K562 (cell line): ENCODE data around the gene TMCC1. TPM values are rescaled to one million over a fixed set of nuclear protein-coding genes. Genes with fewer than 3 reads are reported as not detected.
A peak's percentile ranks its signal among the peaks of the same experiment; 100 is the strongest.

Experiments used
- ATAC-seq: fragments of 200-7000 bp; cut with Tn5 transposase; 3 replicates; pipeline ENCODE4 v1.9.1; 2020; ENCODE audit warnings: moderate library complexity
- BruUV-seq: library from RNA; stranded (reverse); fragments of 400-500 nt; replicated peaks from 2 replicates; lab custom pipeline; 2021; lab: Mats Ljungman, UMichigan
- CTCF ChIA-PET: fragments of 300-600 bp; formaldehyde crosslinking; extraction: SDS; loops from one replicate; lab custom pipeline; 2021; ENCODE audit warnings: low intra/inter-chr PET ratio; lab: Yijun Ruan, JAX
- POLR2A ChIA-PET: fragments of 300-600, 350-650 bp; sonication (Branson Sonifier 250); formaldehyde crosslinking; extraction: SDS; loops from one replicate; lab custom pipeline; 2021; ENCODE audit warnings: antibody characterized with exemption, inconsistent platforms; lab: Yijun Ruan, JAX
- DNase-seq, 4 experiments: peaks; one replicate each; pipeline versions ENCODE4 v3.0.0 to v3.0.0-alpha.2; 2011 to 2018; ENCODE audit warnings: low spot score in 3 of 4, mixed read lengths in 3 of 4; ENCODE audit errors: extremely low read depth in 1 of 4
- FAIRE-seq: peaks from 2 replicates; lab custom pipeline; 2011; peaks lifted over from hg19 to GRCh38; lab: Jason Lieb, UNC
- H2AFZ ChIP-seq: 2 replicates; pipeline ENCODE4 v1.6.0; 2011; ENCODE audit warnings: low read depth, low read length, control low read depth, inconsistent platforms
- H3K27ac ChIP-seq: fragments of 200-600 bp; 3 replicates; pipeline ENCODE4 v1.8.0; 2011; ENCODE audit warnings: low read depth, mild to moderate bottlenecking, control low read depth, inconsistent platforms, low read length, moderate library complexity, mixed read lengths; ENCODE audit errors: extremely low read depth
- H3K27me3 ChIP-seq, 2 experiments: fragments of 300-600 bp in 1 of 2; 2 replicates in 1 of 2; 3 replicates in 1 of 2; pipeline versions ENCODE4 v1.6.0 to v1.8.0; 2011; ENCODE audit warnings: inconsistent platforms in 2 of 2, low read length in 2 of 2, mild to moderate bottlenecking in 1 of 2, mixed read lengths in 1 of 2, moderate library complexity in 1 of 2; ENCODE audit not compliant: control insufficient read depth in 2 of 2, insufficient read depth in 2 of 2
- H3K36me3 ChIP-seq: fragments of 300-600 bp; 3 replicates; pipeline ENCODE4 v1.8.0; 2011; ENCODE audit warnings: mild to moderate bottlenecking, low read length, inconsistent platforms; ENCODE audit not compliant: control insufficient read depth, insufficient read depth
- H3K4me1 ChIP-seq, 2 experiments: fragments of 200-600 bp in 1 of 2; replicated peaks in 1 of 2; 2 replicates in 1 of 2; 3 replicates in 1 of 2; pipeline versions ENCODE4 v1.5.1 to v1.8.0; 2011; ENCODE audit warnings: inconsistent platforms in 2 of 2, low read length in 2 of 2, mild to moderate bottlenecking in 1 of 2, mixed read lengths in 1 of 2, moderate library complexity in 1 of 2; ENCODE audit not compliant: control insufficient read depth in 2 of 2, insufficient read depth in 2 of 2
- H3K4me2 ChIP-seq: 2 replicates; pipeline ENCODE4 v1.6.1; 2011; ENCODE audit warnings: low read length, control low read depth, inconsistent platforms, mixed read lengths; ENCODE audit not compliant: insufficient read depth
- H3K4me3 ChIP-seq: fragments of 200-600 bp; sonication (generic), shearing (Covaris generic); 2 replicates; pipeline ENCODE4 v1.5.1; 2016; ENCODE audit warnings: control low read depth, inconsistent platforms
- H3K79me2 ChIP-seq: fragments of 200-600 bp; 3 replicates; pipeline ENCODE4 v1.8.0; 2011; ENCODE audit warnings: low read length, inconsistent platforms; ENCODE audit not compliant: control insufficient read depth, insufficient read depth
- H3K9ac ChIP-seq, 2 experiments: 2 replicates each; pipeline versions ENCODE4 v1.6.0 to v1.6.1; 2011; ENCODE audit warnings: low read depth in 2 of 2, low read length in 2 of 2, control low read depth in 1 of 2, inconsistent platforms in 1 of 2, mild to moderate bottlenecking in 1 of 2, mixed read lengths in 1 of 2; ENCODE audit not compliant: insufficient read depth in 1 of 2
- H3K9me1 ChIP-seq: one replicate; pipeline ENCODE4 v1.6.0; 2011; ENCODE audit warnings: inconsistent platforms, mild to moderate bottlenecking, low read length, moderate library complexity; ENCODE audit not compliant: control insufficient read depth, insufficient read depth
- H3K9me3 ChIP-seq: replicated peaks from 2 replicates; pipeline ENCODE4 v1.5.1; 2011; ENCODE audit warnings: low read depth, low read length, inconsistent platforms; ENCODE audit not compliant: control insufficient read depth, insufficient read depth
- H4K20me1 ChIP-seq: replicated peaks from 2 replicates; pipeline ENCODE4 v1.6.1; 2011; ENCODE audit warnings: low read length, inconsistent platforms, mixed read lengths; ENCODE audit not compliant: control insufficient read depth, insufficient read depth
- ADNP ChIP-seq: fragments of 200-800 bp; sonication (Bioruptor generic); IDR thresholded peaks from 2 replicates; pipeline ENCODE4 v1.6.1; 2016; ENCODE audit warnings: missing genetic modification characterization, missing compliant biosample characterization
- BCOR ChIP-seq: fragments of 450-650 bp; IDR thresholded peaks from 2 replicates; pipeline ENCODE4 v1.6.1; 2016
- BHLHE40 ChIP-seq: IDR thresholded peaks from 2 replicates; pipeline ENCODE4 v1.6.1; 2011; ENCODE audit warnings: low read length, improper control_type of control experiment
- GATA2 ChIP-seq: sonication (generic); formaldehyde crosslinking; IDR thresholded peaks from 2 replicates; pipeline ENCODE4 v1.4.0; 2020; ENCODE audit warnings: mild to moderate bottlenecking, missing genetic modification reagents
- KDM1A ChIP-seq, 2 experiments: fragments of 450-650 bp; IDR thresholded peaks; 2 replicates each; pipeline ENCODE4 v1.6.1; 2016; ENCODE audit warnings: mild to moderate bottlenecking in 2 of 2
- NEUROD1 ChIP-seq: fragments of 150-350 bp; IDR thresholded peaks from 2 replicates; pipeline ENCODE4 v1.6.1; 2014; ENCODE audit warnings: borderline replicate concordance, low read length, low read depth; ENCODE audit not compliant: partially characterized antibody
- POLR2AphosphoS5 ChIP-seq: IDR thresholded peaks from 2 replicates; pipeline ENCODE4 v1.6.1; 2011; ENCODE audit warnings: mild to moderate bottlenecking, low read depth, low read length, moderate library complexity; ENCODE audit not compliant: control insufficient read depth, insufficient read depth
- ZEB2 ChIP-seq: fragments of 450-650 bp; IDR thresholded peaks from 2 replicates; pipeline ENCODE4 v1.6.1; 2016
- ZFP36 ChIP-seq: fragments of 150-350 bp; IDR thresholded peaks from 2 replicates; pipeline ENCODE4 v1.6.1; 2018; ENCODE audit warnings: low read length, low read depth; ENCODE audit not compliant: partially characterized antibody
- ZNF134 ChIP-seq: fragments of 250-450 bp; sonication (Bioruptor Pico); conservative IDR thresholded peaks from 2 replicates; pipeline ENCODE4 v1.4.0; 2020
- WGBS: fragments of 100-300 bp; shearing (Covaris generic); methylation state at CpG from one replicate; pipeline ENCODE4 v1.1.6; 2016; ENCODE audit warnings: low coverage, mixed read lengths; ENCODE audit not compliant: insufficient coverage; ENCODE audit errors: missing lambda C conversion rate; 5-methylcytosine and 5-hydroxymethylcytosine counted together
- in situ Hi-C: fragments of 300-500 bp; cut with MboI; formaldehyde crosslinking; loops from 4 replicates; pipeline ENCODE4 v1.15.0; 2018; ENCODE audit warnings: inconsistent platforms, mixed read lengths
- intact Hi-C: fragments of 100-400 bp; cut with micrococcal nuclease; formaldehyde crosslinking; loops from 2 replicates; pipeline ENCODE4 v1.14.2; 2022
- polyA plus RNA-seq, 8 experiments: library from polyadenylated mRNA; depleted of rRNA in 4 of 8; stranded (reverse) in 5 of 8; unstranded in 3 of 8; fragments of >200 nt; fragmentation: Nextera tagmentation in 2 of 8; fragmentation: Illumina TruSeq in 1 of 8; extraction: Ambion mirVana in 2 of 8; extraction: Trizol in 1 of 8; gene quantifications; 2 replicates each; pipeline versions ENCODE4 v1.2.1 to v1.2.3, GENCODE V29; 2011 to 2014; ENCODE audit warnings: inconsistent platforms in 1 of 8, missing spikeins in 1 of 8
- total RNA-seq, 7 experiments: library from RNA; depleted of rRNA in 6 of 7; stranded (reverse); fragments of >200 nt in 6 of 7; fragmentation: Illumina TruSeq in 2 of 7; extraction: Trizol in 2 of 7; gene quantifications; 2 replicates each; pipeline versions ENCODE4 v1.2.1 to v1.2.3, GENCODE V29; 2011 to 2021; ENCODE audit warnings: low replicate concordance in 1 of 7
- TF ChIP-seq, protein P1 (sequence below): fragments of 250-450 bp; sonication (Bioruptor Pico); IDR thresholded peaks from 2 replicates; pipeline ENCODE4 v1.6.1; 2021; ENCODE audit warnings: mild to moderate bottlenecking
- TF ChIP-seq, protein P2 (sequence below): fragments of 450-650 bp; formaldehyde crosslinking; IDR thresholded peaks from 2 replicates; pipeline ENCODE4 v1.4.0; 2022; ENCODE audit warnings: missing genetic modification characterization

TMCC1 gene
- total and polyA plus RNA-seq, 9 of the 15 experiments (the other 6 are each of a cell fraction or from before 2014, with no cell fraction given) = 0.89 to 8.7 (median 4.0) TPM

DNA sequence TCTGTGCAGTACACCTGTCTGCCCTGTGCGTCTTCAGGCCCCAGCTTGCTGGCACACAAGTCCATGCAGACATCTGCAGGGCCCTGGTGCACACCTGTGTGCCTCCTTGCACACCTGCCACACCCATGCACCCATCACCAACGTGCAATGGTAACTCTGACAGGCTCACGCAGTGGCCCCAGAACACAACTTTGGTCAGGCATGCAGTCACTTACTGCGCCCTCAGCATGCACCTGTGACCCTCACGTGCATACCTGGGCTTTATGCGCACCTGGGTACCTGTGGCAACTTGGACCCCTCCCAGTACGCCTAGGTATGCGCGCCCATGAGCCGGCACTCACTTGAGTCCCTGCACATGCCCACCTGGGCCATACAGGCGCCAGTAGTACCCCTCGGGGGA lies 288.7 kb downstream of the TMCC1 start:
- FAIRE-seq (no peak), DNase-seq (no peak), ATAC-seq (no peak)
- Histone ChIP-seq H3K79me2 (peaks cover 62% of the 10 kb centered on the region), H3K4me2 (peak overlapping the region; percentile 33), H3K9ac (peak overlapping the region in 1 of 2 experiments; percentile 70; a peak in 2 of 4 replicates), H3K9me1 (no peaks in the 10 kb centered on the region), H3K9me3 (no peaks in the 10 kb centered on the region), H3K4me3 (no peak overlapping the region)
- POLR2A ChIA-PET = interaction anchor here (0.6 to 1.5 kb wide), 3 partner anchors 8 to 127 kb away, joined by 3 to 9 read pairs (median 5); no protein-coding TSS in a partner anchor
- CTCF ChIA-PET = no interaction called here
- BruUV-seq = TSS peak; percentile 64
- TF ChIP-seq GATA2 (CRISPR knock-in tag) = no peak
- TF ChIP-seq BHLHE40 = 0 out of 2 replicates have a peak, but pooled peaks have one; percentile 9
- TF ChIP-seq ZEB2 = peak; percentile 71; the same call in 1 of the 2 replicates
- TF ChIP-seq, all 486 proteins: peak for 2
- peaks cover 3% of the 10 kb centered on the region; the same call in 2 of the 3 replicates for H3K36me3 ChIP-seq
- H2AFZ ChIP-seq = no peak overlapping the region
- peaks cover 29 to 72% of the 10 kb centered on the region in 2 experiments; a peak in 4 of 5 replicates for H3K4me1 ChIP-seq
- H3K27ac ChIP-seq = no peak overlapping the region
- 76% methylated on average over 5 of the region's 12 CpGs for WGBS
- in situ Hi-C loops (no loop called here), intact Hi-C loops (loop anchor here (10.0 kb wide), 1 partner anchor 220 kb away; no protein-coding TSS in a partner anchor)
- H3K27me3 ChIP-seq = no peaks in the 10 kb centered on the region
- peaks cover 16% of the 10 kb centered on the region; the same call in 1 of the 2 replicates for H4K20me1 ChIP-seq

DNA sequence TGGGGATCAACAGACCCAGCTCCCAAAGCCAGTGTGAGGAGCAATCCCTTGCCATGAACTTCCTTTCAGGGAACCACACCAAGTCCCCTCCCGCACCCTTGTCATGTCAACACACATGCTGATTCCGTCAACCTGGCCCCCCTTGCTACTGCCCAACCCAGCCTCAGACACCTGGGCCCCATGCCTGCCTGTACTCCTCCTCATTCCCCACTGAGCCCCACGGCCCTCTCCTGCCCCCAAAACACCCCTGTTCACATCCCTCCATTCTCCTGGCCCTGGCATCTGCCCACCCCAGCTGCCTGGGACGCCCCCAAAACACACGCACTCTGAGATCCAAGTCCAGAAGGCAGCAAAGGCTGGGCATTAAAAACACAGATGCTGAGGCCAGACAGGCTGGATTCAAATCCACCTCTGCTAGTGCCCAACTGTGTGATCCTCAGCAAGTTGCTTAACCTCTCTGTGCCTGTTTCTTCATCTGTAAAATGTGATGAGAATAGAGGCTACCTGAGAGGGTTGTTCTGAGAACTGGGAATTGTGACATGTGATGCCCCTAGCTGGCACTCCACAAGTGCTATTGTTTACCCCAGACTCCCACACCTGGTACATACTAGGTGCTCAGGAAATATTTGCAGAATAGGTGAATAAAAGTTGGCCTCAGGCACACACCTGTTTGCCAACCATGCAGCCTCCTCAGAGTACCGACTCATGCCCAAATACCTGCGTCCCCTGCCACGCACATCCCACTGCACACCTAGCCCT lies 289.3 kb downstream of the TMCC1 start:
- Histone ChIP-seq H3K9me1 (no peaks in the 10 kb centered on the region), H3K4me1 (peaks cover 28 to 75% of the 10 kb centered on the region in 2 experiments; a peak in 4 of 5 replicates), H3K27me3 (no peaks in the 10 kb centered on the region), H3K36me3 (peaks cover 3% of the 10 kb centered on the region; the same call in 2 of the 3 replicates), H3K9me3 (no peaks in the 10 kb centered on the region), H3K27ac (no peak overlapping the region), H4K20me1 (peaks cover 16% of the 10 kb centered on the region; the same call in 1 of the 2 replicates), H3K9ac (peak overlapping the region in 1 of 2 experiments; percentile 70; a peak in 2 of 4 replicates), H3K4me3 (no peak overlapping the region), H3K4me2 (peak overlapping the region; percentile 33), H2AFZ (no peak overlapping the region), H3K79me2 (peaks cover 66% of the 10 kb centered on the region)
- no TSS peak for BruUV-seq
- intact Hi-C loops = loop anchor here (10.0 kb wide), 1 partner anchor 219 kb away; no protein-coding TSS in a partner anchor
- CTCF ChIA-PET = no interaction called here
- FAIRE-seq (no peak), DNase-seq (no peak), ATAC-seq (no peak)
- POLR2A ChIA-PET = interaction anchor here (1.6 kb wide), 1 partner anchor 10 kb away, joined by 9 read pairs; no protein-coding TSS in a partner anchor
- WGBS = 69% methylated on average over 6 of the region's 8 CpGs
- in situ Hi-C loops = no loop called here
- TF ChIP-seq KDM1A (IDR thresholded peaks at IDR 0.05) = peak; percentile 23 to 33; a peak in 1 of 4 replicates
- TF ChIP-seq, protein P1, sequence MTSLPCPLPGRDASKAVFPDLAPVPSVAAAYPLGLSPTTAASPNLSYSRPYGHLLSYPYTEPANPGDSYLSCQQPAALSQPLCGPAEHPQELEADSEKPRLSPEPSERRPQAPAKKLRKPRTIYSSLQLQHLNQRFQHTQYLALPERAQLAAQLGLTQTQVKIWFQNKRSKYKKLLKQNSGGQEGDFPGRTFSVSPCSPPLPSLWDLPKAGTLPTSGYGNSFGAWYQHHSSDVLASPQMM = no peak
- TF ChIP-seq POLR2AphosphoS5 = no peak
- TF ChIP-seq, protein P2, sequence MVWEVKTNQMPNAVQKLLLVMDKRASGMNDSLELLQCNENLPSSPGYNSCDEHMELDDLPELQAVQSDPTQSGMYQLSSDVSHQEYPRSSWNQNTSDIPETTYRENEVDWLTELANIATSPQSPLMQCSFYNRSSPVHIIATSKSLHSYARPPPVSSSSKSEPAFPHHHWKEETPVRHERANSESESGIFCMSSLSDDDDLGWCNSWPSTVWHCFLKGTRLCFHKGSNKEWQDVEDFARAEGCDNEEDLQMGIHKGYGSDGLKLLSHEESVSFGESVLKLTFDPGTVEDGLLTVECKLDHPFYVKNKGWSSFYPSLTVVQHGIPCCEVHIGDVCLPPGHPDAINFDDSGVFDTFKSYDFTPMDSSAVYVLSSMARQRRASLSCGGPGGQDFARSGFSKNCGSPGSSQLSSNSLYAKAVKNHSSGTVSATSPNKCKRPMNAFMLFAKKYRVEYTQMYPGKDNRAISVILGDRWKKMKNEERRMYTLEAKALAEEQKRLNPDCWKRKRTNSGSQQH = no peak
- TF ChIP-seq ADNP = peak; percentile 37; the same call in 1 of the 2 replicates
- no peak for TF ChIP-seq ZNF134
- peak; percentile 67 for TF ChIP-seq ZFP36
- TF ChIP-seq NEUROD1 = no peak
- peak; percentile 73 for TF ChIP-seq BCOR
